ENCODE results near the gene AQP5. TPM values are rescaled to one million over a fixed set of nuclear protein-coding genes. Genes with fewer than 3 reads are reported as not detected.

AQP5 gene
- total RNA-seq, result 5.7 TPM

GRCh38 chr12:49961111-49961922, at the start of gene AQP5:
Gene AQP5, plus strand, starts transcription at chr12:49961872. Its CDS starts 146 bp downstream, at chr12:49962018.
- no peak for DNase-seq

DNA sequence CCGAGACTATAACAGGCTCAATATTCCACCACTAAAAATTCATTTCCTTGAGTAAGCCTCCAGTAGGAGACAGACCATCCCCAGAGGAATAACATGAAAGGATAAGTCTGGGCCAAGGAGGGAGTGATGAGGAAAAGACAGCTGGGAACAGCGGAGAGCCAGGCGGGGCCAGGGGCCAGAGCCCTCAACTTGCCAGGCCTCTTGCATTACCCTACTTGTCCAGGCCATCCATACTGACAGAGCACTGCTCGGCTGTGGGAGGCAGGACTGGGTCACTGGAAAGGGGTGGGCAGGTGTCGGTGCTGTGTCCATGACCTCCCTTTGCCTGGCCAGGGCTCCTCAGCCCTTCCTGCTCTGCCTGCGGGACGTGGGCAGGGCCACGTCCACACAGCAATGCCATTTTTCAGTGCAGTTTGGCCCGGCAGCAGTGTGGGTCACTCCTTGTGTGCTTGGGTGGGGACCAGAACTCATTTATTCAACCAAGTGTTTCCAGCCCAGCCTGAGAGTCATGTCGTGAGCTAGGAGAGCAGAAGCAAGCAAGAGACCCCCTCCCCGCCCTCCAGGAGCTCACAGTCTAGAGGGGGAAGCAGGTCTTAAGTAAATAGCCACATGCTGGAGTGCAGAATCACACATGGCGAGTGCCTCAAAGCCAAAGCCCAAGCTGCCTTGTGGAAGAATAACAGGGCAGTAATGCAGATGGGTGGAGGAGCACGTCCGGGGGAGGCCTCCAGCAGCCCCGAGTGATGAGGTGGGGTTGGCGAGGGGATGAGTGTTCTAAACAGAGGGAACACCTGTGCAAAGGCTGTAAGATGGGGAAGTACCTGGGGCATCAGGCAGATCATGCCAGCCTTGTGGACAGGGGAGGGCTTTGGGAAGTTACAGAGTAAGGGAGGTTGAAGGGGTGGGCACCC, 49.1 kb upstream of the AQP5 start:
- no peak for DNase-seq

DNA sequence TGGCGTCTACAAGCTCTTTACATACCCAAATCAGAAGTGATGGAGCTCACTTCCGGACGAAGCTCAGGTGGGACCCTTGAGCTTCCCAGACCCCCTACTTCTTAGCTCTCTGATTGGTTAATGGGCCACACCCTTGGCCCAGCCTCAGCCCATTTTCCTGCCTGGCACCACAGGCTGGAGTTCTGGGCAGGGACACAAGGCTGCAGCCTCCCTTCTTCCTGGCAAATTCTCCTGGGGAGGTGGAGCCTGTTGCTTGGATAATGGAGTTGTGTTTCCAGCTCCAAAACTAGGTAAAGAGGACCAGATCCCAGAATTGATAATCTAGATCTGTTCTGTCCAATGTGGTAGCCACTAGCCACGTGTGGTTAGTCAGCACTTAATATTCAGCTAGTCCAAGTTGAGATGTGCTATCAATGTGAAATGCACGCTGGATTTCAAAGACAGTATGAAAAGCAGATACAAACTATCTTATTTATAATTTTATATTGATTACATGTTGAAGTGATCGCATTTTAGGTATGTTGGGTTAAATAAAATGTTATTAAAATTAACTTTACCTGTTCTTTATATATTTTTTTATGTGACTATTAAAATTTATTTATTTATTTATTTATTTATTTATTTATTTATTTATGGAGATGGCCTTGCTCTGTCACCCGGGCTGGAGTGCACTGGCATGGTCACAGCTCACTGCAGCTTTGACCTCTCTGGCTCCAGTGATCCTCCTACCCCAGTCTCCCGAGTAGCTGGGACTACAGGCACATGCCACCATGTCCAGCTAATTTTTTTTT, 45.3 kb upstream of the AQP5 start:
- DNase-seq, result no peak

- no peak for DNase-seq
Observed at GRCh38 chr12:49917166-49917787, 44.4 kb upstream of the AQP5 start.

- DNase-seq, result no peak
Observed at GRCh38 chr12:49917788-49918173, 43.9 kb upstream of the AQP5 start.

GRCh38 chr12:49920241-49920914, 41.3 kb upstream of the AQP5 start:
- no peak for DNase-seq

DNA sequence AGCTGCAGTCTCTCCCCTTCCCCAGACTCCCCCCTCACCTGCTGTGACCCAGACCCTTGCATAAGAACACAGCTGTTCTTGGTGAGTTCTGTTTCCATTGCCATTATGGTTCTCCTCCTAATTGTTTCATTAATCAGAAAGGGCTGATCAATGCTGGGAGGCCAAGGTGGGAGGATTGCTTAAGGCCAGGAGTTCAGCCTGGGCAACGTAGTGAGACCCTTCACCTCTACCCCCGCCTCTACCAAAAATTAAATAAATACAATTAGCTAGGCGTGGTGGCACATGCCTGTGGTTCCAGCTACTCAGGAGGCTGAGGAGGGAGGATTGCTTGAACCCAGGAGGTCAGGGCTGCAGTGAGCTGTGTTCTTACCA, 40.8 kb upstream of the AQP5 start:
- no peak for DNase-seq

DNA sequence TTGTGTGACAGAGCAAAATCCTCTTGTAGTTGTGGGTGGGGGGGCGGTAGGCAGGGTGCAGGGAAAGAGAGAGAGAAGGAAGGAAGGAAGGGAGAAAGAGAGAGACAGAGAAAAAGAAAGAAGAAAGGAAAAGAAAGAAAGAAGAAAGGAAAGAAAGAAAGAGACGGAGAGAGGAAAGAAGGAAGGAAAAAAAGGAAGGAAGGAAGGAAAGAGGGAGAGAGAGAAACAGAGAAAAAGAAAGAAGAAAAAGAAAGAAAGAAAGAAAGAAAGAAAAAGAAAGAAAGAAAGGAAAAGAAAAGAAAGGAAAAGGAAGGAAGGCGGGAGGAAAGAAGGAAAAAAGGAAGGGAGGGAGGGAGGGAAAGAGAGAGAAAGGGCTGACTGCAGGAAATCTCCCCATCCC, 40.4 kb upstream of the AQP5 start:
- DNase-seq, result no peak

GRCh38 chr12:49921936-49922335, 39.7 kb upstream of the AQP5 start:
- DNase-seq, result no peak

- DNase-seq, result no peak
Observed at GRCh38 chr12:49922349-49923034, 39.2 kb upstream of the AQP5 start.

- no peak for DNase-seq
Observed at GRCh38 chr12:49923035-49923644, 38.5 kb upstream of the AQP5 start.

DNA sequence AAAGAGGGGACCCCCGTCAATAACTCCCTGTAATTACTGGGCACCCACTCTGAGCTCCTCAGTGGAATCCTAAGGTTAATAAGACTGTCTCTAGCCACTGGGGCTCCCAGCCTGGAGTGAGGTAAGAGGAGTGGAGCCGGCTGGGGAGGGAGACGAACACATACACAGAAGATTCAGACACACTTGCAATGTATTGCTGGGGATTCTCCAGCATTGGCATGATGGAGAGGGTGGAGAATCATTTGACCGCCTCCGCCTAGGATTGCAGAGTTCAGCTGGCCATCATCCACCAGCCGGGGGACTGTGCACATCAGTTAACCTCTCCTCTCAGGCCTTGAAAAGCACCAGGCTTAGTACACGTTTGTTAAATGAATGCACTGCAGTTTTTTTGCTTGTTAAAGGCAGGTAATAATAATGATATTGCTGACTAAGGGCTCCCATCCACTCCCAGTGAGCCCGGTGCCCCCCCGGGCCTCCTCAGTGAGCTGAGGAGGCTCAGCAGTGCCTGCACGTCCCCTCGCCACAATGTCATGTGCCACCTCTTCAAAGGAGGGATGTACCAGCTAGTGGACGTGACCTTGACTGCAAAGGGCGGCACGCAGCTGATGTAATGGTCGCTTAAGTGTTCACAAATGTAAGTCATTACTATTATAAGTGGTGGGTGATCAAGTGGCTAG, 37.7 kb upstream of the AQP5 start:
- no peak for DNase-seq

DNA sequence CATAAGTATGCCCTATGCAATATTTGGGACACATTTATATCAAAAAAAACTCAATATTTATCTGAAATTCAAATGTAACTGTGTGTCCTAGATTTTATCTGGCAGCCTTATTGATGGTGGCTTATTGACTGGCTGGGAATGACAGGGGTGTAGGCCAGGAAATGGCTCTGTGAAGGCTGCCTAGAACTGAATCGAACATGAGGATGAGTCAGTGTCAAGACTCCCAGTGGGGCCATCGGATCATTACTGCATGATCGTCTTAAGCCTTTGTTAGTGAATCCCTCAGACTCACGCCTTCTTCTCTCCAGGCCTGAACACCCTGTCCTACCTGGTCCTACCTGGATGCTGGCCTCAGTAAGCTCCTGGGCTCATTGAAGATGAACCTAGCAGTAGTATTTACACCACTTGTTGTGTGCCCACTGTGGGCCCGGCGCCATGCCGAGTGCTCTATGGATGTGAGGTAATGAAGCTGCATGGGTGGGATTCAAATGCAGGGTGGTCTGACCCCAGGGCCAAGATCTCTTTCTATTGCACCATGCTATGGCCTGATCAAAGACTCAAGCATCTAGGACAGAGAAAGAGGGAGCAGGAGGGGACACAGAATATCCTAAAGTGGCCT, 36.9 kb upstream of the AQP5 start:
- no peak for DNase-seq

GRCh38 chr12:49925433-49926204, 36.1 kb upstream of the AQP5 start:
- DNase-seq, result no peak

- no peak for DNase-seq
Observed at GRCh38 chr12:49928471-49928870, 33.2 kb upstream of the AQP5 start.

DNA sequence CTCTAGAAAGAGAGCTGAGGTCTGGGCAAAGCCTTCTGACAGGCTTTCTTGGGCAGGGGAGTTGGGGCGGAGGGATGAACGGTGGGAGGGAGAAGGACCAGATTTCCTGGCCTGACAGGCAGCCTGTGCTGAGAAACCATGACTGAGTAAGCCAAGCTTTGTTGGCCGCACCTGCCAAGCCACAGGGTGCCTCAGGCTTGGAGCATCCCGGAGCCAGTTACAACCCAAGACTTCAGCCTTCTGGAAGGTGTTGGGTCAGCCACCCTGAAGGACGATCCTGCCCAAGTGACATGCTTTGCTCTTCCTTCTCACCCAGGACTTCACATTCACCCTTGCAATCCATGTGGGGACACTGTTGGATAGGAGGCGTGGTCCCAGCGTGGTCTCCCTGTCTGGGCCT, 32.1 kb upstream of the AQP5 start:
- DNase-seq, result no peak

- DNase-seq, result no peak
Observed at GRCh38 chr12:49930515-49931288, 31.0 kb upstream of the AQP5 start.

DNA sequence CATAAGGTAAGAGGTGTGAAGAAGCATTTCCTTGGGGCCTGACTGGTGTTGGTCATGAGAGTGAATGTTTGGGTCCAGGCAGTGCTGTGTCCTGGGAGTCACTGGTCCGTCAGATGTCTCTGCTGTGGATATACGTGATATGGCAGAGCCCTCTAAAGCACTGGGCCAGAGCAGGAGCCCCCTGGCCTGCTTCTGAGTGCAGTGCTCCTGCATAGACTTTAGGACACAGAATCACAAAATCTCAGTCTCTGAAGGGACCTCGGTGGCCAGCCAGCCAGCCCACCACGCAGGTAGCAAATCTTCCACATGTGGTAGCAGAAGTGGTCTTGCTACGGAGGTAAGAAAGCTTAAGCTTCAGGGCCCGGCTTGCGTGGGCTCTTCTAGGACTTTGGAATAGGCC, 29.6 kb upstream of the AQP5 start:
- DNase-seq, result no peak
